Body of pancreas (tissue), 4 donors: ENCODE measurements around the gene MGRN1.

Experiments used
- POLR2A ChIP-seq, 3 donors: fragments of 450-650 bp; IDR thresholded peaks; one replicate each; pipeline ENCODE4 v1.6.1; 2016; ENCODE audit warnings: antibody characterized with exemption in 3 of 3, mild to moderate bottlenecking in 2 of 3
- TF ChIP-seq, protein P1 (sequence below), 7 experiments: fragments of 450-650 bp in 4 of 7; fragments of 200-600 bp in 3 of 7; sonication (generic) in 3 of 7; IDR thresholded peaks; one replicate each; pipeline ENCODE4 v1.5.1; 2016 to 2019; ENCODE audit warnings: antibody characterized with exemption in 7 of 7

DNA sequence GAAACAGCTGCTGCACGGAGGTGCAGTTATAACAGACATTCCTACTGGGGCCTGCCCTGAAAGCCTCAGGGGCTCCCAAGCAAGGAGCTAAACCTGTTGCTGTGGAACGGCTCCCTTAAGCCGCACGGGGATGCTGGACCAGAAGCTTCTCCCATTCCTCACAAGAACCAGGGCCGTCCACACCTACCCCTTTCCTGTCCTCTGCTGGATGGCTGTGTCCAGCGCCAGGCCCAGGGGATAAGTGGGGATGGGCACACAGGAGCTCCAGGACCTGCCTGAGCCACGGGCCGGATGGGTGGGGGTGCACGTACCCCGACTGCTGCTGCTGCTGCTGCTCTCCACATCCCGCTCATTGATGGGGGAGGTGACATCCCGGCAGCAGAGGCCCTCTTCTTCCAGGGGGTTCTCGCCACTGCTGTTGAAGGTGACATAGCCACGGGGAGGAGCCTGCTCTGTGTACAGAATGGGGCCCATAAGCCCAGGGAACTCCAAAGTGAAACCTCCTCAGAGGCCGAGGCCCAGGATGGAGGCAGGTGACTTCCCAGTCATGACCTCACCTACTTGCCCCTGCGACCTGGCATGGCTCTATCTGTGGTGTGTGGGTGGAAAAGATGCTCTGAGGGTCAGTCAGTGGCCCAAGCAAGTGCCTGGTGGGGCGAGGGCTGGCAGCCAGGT lies 77.3 kb downstream of the MGRN1 start:
- TF ChIP-seq, protein P1, sequence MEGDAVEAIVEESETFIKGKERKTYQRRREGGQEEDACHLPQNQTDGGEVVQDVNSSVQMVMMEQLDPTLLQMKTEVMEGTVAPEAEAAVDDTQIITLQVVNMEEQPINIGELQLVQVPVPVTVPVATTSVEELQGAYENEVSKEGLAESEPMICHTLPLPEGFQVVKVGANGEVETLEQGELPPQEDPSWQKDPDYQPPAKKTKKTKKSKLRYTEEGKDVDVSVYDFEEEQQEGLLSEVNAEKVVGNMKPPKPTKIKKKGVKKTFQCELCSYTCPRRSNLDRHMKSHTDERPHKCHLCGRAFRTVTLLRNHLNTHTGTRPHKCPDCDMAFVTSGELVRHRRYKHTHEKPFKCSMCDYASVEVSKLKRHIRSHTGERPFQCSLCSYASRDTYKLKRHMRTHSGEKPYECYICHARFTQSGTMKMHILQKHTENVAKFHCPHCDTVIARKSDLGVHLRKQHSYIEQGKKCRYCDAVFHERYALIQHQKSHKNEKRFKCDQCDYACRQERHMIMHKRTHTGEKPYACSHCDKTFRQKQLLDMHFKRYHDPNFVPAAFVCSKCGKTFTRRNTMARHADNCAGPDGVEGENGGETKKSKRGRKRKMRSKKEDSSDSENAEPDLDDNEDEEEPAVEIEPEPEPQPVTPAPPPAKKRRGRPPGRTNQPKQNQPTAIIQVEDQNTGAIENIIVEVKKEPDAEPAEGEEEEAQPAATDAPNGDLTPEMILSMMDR (IDR thresholded peaks at IDR 0.05) = no peak
- no peak for TF ChIP-seq POLR2A (IDR thresholded peaks at IDR 0.05)
